GM12878 (cell line): Measurements from ENCODE around the gene PIP5KL1. TPM values are rescaled to one million over a fixed set of nuclear protein-coding genes. Genes with fewer than 3 reads are reported as not detected.

Experiments
- ATAC-seq: fragments of 200-7000 bp; cut with Tn5 transposase; 3 replicates; pipeline ENCODE4 v1.9.1; 2020; ENCODE audit warnings: mild to moderate bottlenecking, moderate library complexity
- BruUV-seq: library from RNA; stranded (reverse); fragments of 400-500 nt; replicated peaks from 2 replicates; lab custom pipeline; 2021; lab: Mats Ljungman, UMichigan
- CTCF ChIA-PET: fragments of 300-600 bp; sonication (Branson Sonifier 250); formaldehyde crosslinking; extraction: SDS; loops from one replicate; lab custom pipeline; 2021; ENCODE audit warnings: inconsistent platforms; lab: Yijun Ruan, JAX
- POLR2A ChIA-PET: fragments of 350-600 bp; formaldehyde crosslinking; extraction: SDS; loops from one replicate; lab custom pipeline; 2021; ENCODE audit warnings: inconsistent platforms; lab: Charles Lee
- RAD21 ChIA-PET: fragments of 300-600 bp; sonication (Branson Sonifier 250); formaldehyde crosslinking; loops from one replicate; lab custom pipeline; 2023; ENCODE audit warnings: antibody characterized with exemption; ENCODE audit not compliant: unreplicated experiment; lab: Charles Lee
- SMC1A ChIA-PET: fragments of 300-600 bp; sonication (Branson Sonifier 250); formaldehyde crosslinking; loops from one replicate; lab custom pipeline; 2023; ENCODE audit not compliant: unreplicated experiment, uncharacterized antibody; lab: Charles Lee
- DNase-seq: peaks from one replicate; pipeline ENCODE4 v3.0.0-alpha.2; 2011; ENCODE audit warnings: low read depth, low spot score
- FAIRE-seq: peaks from 3 replicates; lab custom pipeline; 2011; peaks lifted over from hg19 to GRCh38; lab: Jason Lieb, UNC
- H2AFZ ChIP-seq: 2 replicates; pipeline ENCODE4 v1.6.0; 2011; ENCODE audit warnings: low read depth, low read length, control low read depth; ENCODE audit not compliant: control insufficient read depth
- H3K27ac ChIP-seq: 2 replicates; pipeline ENCODE4 v1.5.1; 2011; ENCODE audit warnings: control low read depth; ENCODE audit not compliant: control insufficient read depth, insufficient read depth
- H3K27me3 ChIP-seq, 2 experiments: replicated peaks in 1 of 2; 2 replicates each; pipeline versions ENCODE4 v1.6.0 to v1.6.1; 2011; ENCODE audit warnings: low read length in 1 of 2; ENCODE audit not compliant: control insufficient read depth in 2 of 2, insufficient read depth in 2 of 2
- H3K36me3 ChIP-seq, 2 experiments: 2 replicates each; pipeline ENCODE4 v1.5.1; 2011; ENCODE audit warnings: low read length in 1 of 2; ENCODE audit not compliant: control insufficient read depth in 2 of 2, insufficient read depth in 2 of 2
- H3K4me1 ChIP-seq: 2 replicates; pipeline ENCODE4 v1.6.1; 2011; ENCODE audit warnings: mild to moderate bottlenecking, low read length, moderate library complexity, mixed read lengths; ENCODE audit not compliant: control insufficient read depth, insufficient read depth
- H3K4me2 ChIP-seq: 2 replicates; pipeline ENCODE4 v1.6.0; 2011; ENCODE audit warnings: control low read depth; ENCODE audit not compliant: control insufficient read depth, insufficient read depth
- H3K4me3 ChIP-seq: fragments of 200-600 bp; sonication (generic); 2 replicates; pipeline ENCODE4 v1.5.1; 2016
- H3K79me2 ChIP-seq: 2 replicates; pipeline ENCODE4 v1.6.0; 2011; ENCODE audit warnings: low read length; ENCODE audit not compliant: control insufficient read depth, insufficient read depth
- H3K9ac ChIP-seq: 2 replicates; pipeline ENCODE4 v1.8.0; 2011; ENCODE audit warnings: low read length, control low read depth, mixed read lengths; ENCODE audit not compliant: control insufficient read depth, insufficient read depth
- H3K9me3 ChIP-seq: replicated peaks from 3 replicates; pipeline ENCODE4 v1.5.1; 2011; ENCODE audit warnings: mild to moderate bottlenecking, low read length; ENCODE audit not compliant: control insufficient read depth, insufficient read depth
- H4K20me1 ChIP-seq: 2 replicates; pipeline ENCODE4 v1.6.0; 2011; ENCODE audit not compliant: control insufficient read depth, insufficient read depth
- CBFB ChIP-seq: IDR thresholded peaks from 2 replicates; pipeline ENCODE4 v1.6.1; 2016; ENCODE audit warnings: antibody characterized with exemption, low read depth
- EZH2 ChIP-seq: IDR thresholded peaks from 2 replicates; pipeline ENCODE4 v1.6.1; 2012; ENCODE audit warnings: low read depth, mild to moderate bottlenecking, control low read depth, inconsistent platforms, low read length, borderline replicate concordance; ENCODE audit not compliant: control insufficient read depth
- POLR2AphosphoS2 ChIP-seq: IDR thresholded peaks from 2 replicates; pipeline ENCODE4 v1.6.1; 2011; ENCODE audit warnings: low read depth, mild to moderate bottlenecking, low read length, improper control_type of control experiment, moderate library complexity
- ZBED1 ChIP-seq: IDR thresholded peaks from 2 replicates; pipeline ENCODE4 v1.6.1; 2016; ENCODE audit warnings: borderline replicate concordance
- ZNF217 ChIP-seq: fragments of 450-650 bp; IDR thresholded peaks from 2 replicates; pipeline ENCODE4 v1.6.1; 2017; ENCODE audit warnings: antibody characterized with exemption, mild to moderate bottlenecking
- WGBS: methylation state at CpG from one replicate; pipeline ENCODE4 v1.1.6; 2016; ENCODE audit warnings: low lambda C conversion rate; ENCODE audit not compliant: insufficient replicate concordance, insufficient coverage; ENCODE audit errors: missing lambda C conversion rate; 5-methylcytosine and 5-hydroxymethylcytosine counted together
- in situ Hi-C: fragments of 300-500 bp; cut with MboI; formaldehyde crosslinking; loops from 9 replicates; pipeline ENCODE4 v1.14.3; 2018; ENCODE audit warnings: mixed read lengths
- intact Hi-C: fragments of 100-400 bp; cut with micrococcal nuclease; formaldehyde crosslinking; loops from one replicate; pipeline ENCODE4 v1.14.2; 2022; ENCODE audit not compliant: unreplicated experiment
- polyA plus RNA-seq, 11 experiments: library from polyadenylated mRNA; depleted of rRNA in 4 of 11; unstranded in 6 of 11; stranded (reverse) in 5 of 11; fragments of >200 nt; fragmentation: Nextera tagmentation in 4 of 11; fragmentation: Illumina TruSeq in 1 of 11; extraction: Ambion mirVana in 4 of 11; extraction: Trizol in 1 of 11; gene quantifications; 1 replicate in 1 of 11; 2 replicates in 10 of 11; pipeline versions ENCODE4 v1.2.1 to v1.2.3, GENCODE V29; 2011 to 2016; ENCODE audit warnings: inconsistent platforms in 2 of 11, missing spikeins in 2 of 11, low read depth in 1 of 11
- total RNA-seq, 4 experiments: library from RNA; depleted of rRNA in 3 of 4; stranded (reverse); fragments of >200 nt in 3 of 4; fragmentation: Illumina TruSeq in 1 of 4; extraction: Trizol in 1 of 4; gene quantifications; 2 replicates each; pipeline versions ENCODE4 v1.2.1 to v1.2.3, GENCODE V29; 2013 to 2021

Gene PIP5KL1
- total and polyA plus RNA-seq, 10 of the 15 experiments (the other 5 are each of a cell fraction or from before 2014, with no cell fraction given) = 0.04 to 0.67 (median 0.43) TPM; not detected in 2

GRCh38 chr9:127973169-127974000 is 42.8 kb upstream of the PIP5KL1 start:
- peaks cover 62% of the 10 kb centered on the region for H3K79me2 ChIP-seq
- POLR2A ChIA-PET = interaction anchor here (0.6 to 1.0 kb wide), 2 partner anchors 13 to 58 kb away, joined by 4 to 5 read pairs; no protein-coding TSS in a partner anchor

GRCh38 chr9:127972236-127972871 is 41.8 kb upstream of the PIP5KL1 start:
- Histone ChIP-seq H3K27ac (peak overlapping the region; percentile 63), H3K4me2 (peak overlapping the region; percentile 74), H3K9ac (0 out of 2 replicates have a peak overlapping the region, but pooled peaks have one; percentile 12), H4K20me1 (peaks cover 20% of the 10 kb centered on the region), H3K36me3 (peaks cover 3% of the 10 kb centered on the region in 2 experiments; a peak in 2 of 4 replicates), H3K9me3 (no peaks in the 10 kb centered on the region), H3K4me3 (no peak overlapping the region), H2AFZ (no peak overlapping the region), H3K27me3 (no peaks in the 10 kb centered on the region), H3K4me1 (peaks cover 61% of the 10 kb centered on the region)
- intact Hi-C loops = no loop called here
- POLR2A ChIA-PET = interaction anchor here (0.8 to 2.9 kb wide), 4 partner anchors 8 to 100 kb away, joined by 3 to 22 read pairs (median 4); partner anchors contain the start of gene EEIG1
- in situ Hi-C loops = no loop called here
- WGBS = 77% methylated on average over 12 of the region's 12 CpGs
- DNase-seq (no peak), FAIRE-seq (no peak), ATAC-seq (no peak)
- SMC1A ChIA-PET = interaction anchor here (1.0 to 4.2 kb wide), 3 partner anchors 20 to 60 kb away, joined by 3 to 24 read pairs (median 4); no protein-coding TSS in a partner anchor
- RAD21 ChIA-PET = interaction anchor here (1.0 to 2.8 kb wide), 2 partner anchors 62 to 100 kb away, joined by 3 to 10 read pairs; no protein-coding TSS in a partner anchor
- BruUV-seq = no TSS peak
- CTCF ChIA-PET = interaction anchor here (1.5 to 3.4 kb wide), 3 partner anchors 11 to 62 kb away, joined by 3 to 13 read pairs (median 12); no protein-coding TSS in a partner anchor
- TF ChIP-seq ZBED1 (no peak), POLR2AphosphoS2 (no peak), ZNF217 (no peak)
- TF ChIP-seq, all 136 proteins: peak for 0
- H3K79me2 ChIP-seq = peaks cover 57% of the 10 kb centered on the region

More at GRCh38 chr9:127973169-127974000, 42.8 kb upstream of the PIP5KL1 start:
- H3K4me1 ChIP-seq = peaks cover 63% of the 10 kb centered on the region
- WGBS = 87% methylated on average over 17 of the region's 17 CpGs
- no peaks in the 10 kb centered on the region for H3K27me3 ChIP-seq
- H3K9ac ChIP-seq = no peak overlapping the region
- H3K36me3 ChIP-seq = peaks cover 1 to 3% of the 10 kb centered on the region in 2 experiments; a peak in 2 of 4 replicates
- H3K4me3 ChIP-seq = no peak overlapping the region
- no peak overlapping the region for H3K27ac ChIP-seq
- H3K4me2 ChIP-seq = peak overlapping the region; percentile 17; the same call in 1 of the 2 replicates
- ChIA-PET SMC1A (interaction anchor here (1.1 to 4.2 kb wide), 3 partner anchors 10 to 143 kb away, joined by 3 to 24 read pairs (median 4); no protein-coding TSS in a partner anchor), CTCF (interaction anchor here (1.3 to 6.2 kb wide), 3 partner anchors 18 to 29 kb away, joined by 5 to 34 read pairs (median 12); no protein-coding TSS in a partner anchor), RAD21 (no interaction called here)
- peaks cover 16% of the 10 kb centered on the region for H4K20me1 ChIP-seq
- no peak overlapping the region for H2AFZ ChIP-seq
- no peak for TF ChIP-seq EZH2
- TF ChIP-seq CBFB = no peak
- H3K9me3 ChIP-seq = no peaks in the 10 kb centered on the region
- DNase-seq (no peak), ATAC-seq (no peak), FAIRE-seq (no peak)
- intact Hi-C loops (no loop called here), in situ Hi-C loops (no loop called here)
- no TSS peak for BruUV-seq
